ENCODE measurements around the gene RAPGEF1. TPM values are rescaled to one million over a fixed set of nuclear protein-coding genes. Genes with fewer than 3 reads are reported as not detected.

The RAPGEF1 gene
- total RNA-seq, 1 donor from 2014 or later: 156 TPM

GRCh38 chr9:131752231-131752884 lies 12.5 kb upstream of the RAPGEF1 start:
- DNase-seq (no peak), ATAC-seq (no peak)
- intact Hi-C loops (cut with micrococcal nuclease): no loop called here

GRCh38 chr9:131748411-131748955 lies 8.6 kb upstream of the RAPGEF1 start:
- intact Hi-C loops (cut with micrococcal nuclease): loop anchor here (10.0 kb wide), 1 partner anchor 384 kb away; no protein-coding TSS in a partner anchor
- DNase-seq: no peak
- no peak for ATAC-seq

- ATAC-seq (peak; percentile 43), DNase-seq (no peak)
Measured at GRCh38 chr9:131747352-131747751, 7.5 kb upstream of the RAPGEF1 start.

GRCh38 chr9:131745610-131746009 lies 5.7 kb upstream of the RAPGEF1 start:
- DNase-seq (no peak), ATAC-seq (no peak)
- intact Hi-C loops (cut with micrococcal nuclease): loop anchor here (10.0 kb wide), 1 partner anchor 381 kb away; no protein-coding TSS in a partner anchor

More at GRCh38 chr9:131747352-131747751, 7.5 kb upstream of the RAPGEF1 start:
- intact Hi-C loops (cut with micrococcal nuclease): loop anchor here (10.0 kb wide), 1 partner anchor 383 kb away; no protein-coding TSS in a partner anchor

- ATAC-seq (no peak), DNase-seq (no peak)
- intact Hi-C loops (cut with micrococcal nuclease): loop anchor here (10.0 kb wide), 1 partner anchor 380 kb away; no protein-coding TSS in a partner anchor
Measured at GRCh38 chr9:131744720-131745201, 4.9 kb upstream of the RAPGEF1 start.

- DNase-seq (no peak), ATAC-seq (no peak)
- intact Hi-C loops (cut with micrococcal nuclease): loop anchor here (10.0 kb wide), 1 partner anchor 379 kb away; no protein-coding TSS in a partner anchor
Measured at GRCh38 chr9:131744171-131744719, 4.4 kb upstream of the RAPGEF1 start.

GRCh38 chr9:131743501-131743900 lies 3.6 kb upstream of the RAPGEF1 start:
- intact Hi-C loops (cut with micrococcal nuclease): loop anchor here (10.0 kb wide), 1 partner anchor 379 kb away; no protein-coding TSS in a partner anchor
- ATAC-seq (no peak), DNase-seq (no peak)

- ATAC-seq (no peak), DNase-seq (no peak)
- intact Hi-C loops (cut with micrococcal nuclease): loop anchor here (10.0 kb wide), 1 partner anchor 378 kb away; no protein-coding TSS in a partner anchor
Measured at GRCh38 chr9:131743096-131743495, 3.2 kb upstream of the RAPGEF1 start.

GRCh38 chr9:131740898-131741297 lies 1.0 kb upstream of the RAPGEF1 start:
- intact Hi-C loops (cut with micrococcal nuclease): loop anchor here (10.0 kb wide), 1 partner anchor 376 kb away; no protein-coding TSS in a partner anchor
- ATAC-seq: peak; percentile 38
- peak; percentile 65 for DNase-seq

- peak; percentile 57 for ATAC-seq
- intact Hi-C loops (cut with micrococcal nuclease): loop anchor here (10.0 kb wide), 2 partner anchors 65 to 145 kb away; no protein-coding TSS in a partner anchor
Measured at GRCh38 chr9:131739133-131739958, 530 bp downstream of the RAPGEF1 start.

GRCh38 chr9:131738293-131739132 lies 1.4 kb downstream of the RAPGEF1 start:
- DNase-seq (no peak), ATAC-seq (no peak)
- intact Hi-C loops (cut with micrococcal nuclease): loop anchor here (10.0 kb wide), 2 partner anchors 64 to 144 kb away; no protein-coding TSS in a partner anchor

More at GRCh38 chr9:131739133-131739958, 530 bp downstream of the RAPGEF1 start:
- DNase-seq: peak; percentile 71

- ATAC-seq (no peak), DNase-seq (no peak)
- intact Hi-C loops (cut with micrococcal nuclease): loop anchor here (10.0 kb wide), 2 partner anchors 63 to 143 kb away; no protein-coding TSS in a partner anchor
Measured at GRCh38 chr9:131737426-131737825, 2.5 kb downstream of the RAPGEF1 start.

- intact Hi-C loops (cut with micrococcal nuclease): loop anchor here (10.0 kb wide), 2 partner anchors 62 to 142 kb away; no protein-coding TSS in a partner anchor
- no peak for ATAC-seq
- DNase-seq: no peak
Measured at GRCh38 chr9:131736431-131736830, 3.4 kb downstream of the RAPGEF1 start.

GRCh38 chr9:131735238-131736128 lies 4.4 kb downstream of the RAPGEF1 start:
- ATAC-seq: no peak
- intact Hi-C loops (cut with micrococcal nuclease): loop anchor here (10.0 kb wide), 2 partner anchors 61 to 141 kb away; no protein-coding TSS in a partner anchor
- no peak for DNase-seq

- intact Hi-C loops (cut with micrococcal nuclease): loop anchor here (10.0 kb wide), 2 partner anchors 60 to 140 kb away; no protein-coding TSS in a partner anchor
- no peak for ATAC-seq
- DNase-seq: no peak
Measured at GRCh38 chr9:131734781-131735180, 5.1 kb downstream of the RAPGEF1 start.

- intact Hi-C loops (cut with micrococcal nuclease): loop anchor here (10.0 kb wide), 2 partner anchors 59 to 139 kb away; no protein-coding TSS in a partner anchor
- DNase-seq: peak; percentile 75
- peak; percentile 22 for ATAC-seq
Measured at GRCh38 chr9:131734165-131734610, 5.7 kb downstream of the RAPGEF1 start.

Measured in left ventricle myocardium superior (tissue), 1 donor.